Measurements from ENCODE around the gene POC1A.
"Not testable (repeated sequence)": the region's sequence is repeated elsewhere in the genome, so short reads cannot be mapped to it uniquely, and the experiment has no call there.

DNA sequence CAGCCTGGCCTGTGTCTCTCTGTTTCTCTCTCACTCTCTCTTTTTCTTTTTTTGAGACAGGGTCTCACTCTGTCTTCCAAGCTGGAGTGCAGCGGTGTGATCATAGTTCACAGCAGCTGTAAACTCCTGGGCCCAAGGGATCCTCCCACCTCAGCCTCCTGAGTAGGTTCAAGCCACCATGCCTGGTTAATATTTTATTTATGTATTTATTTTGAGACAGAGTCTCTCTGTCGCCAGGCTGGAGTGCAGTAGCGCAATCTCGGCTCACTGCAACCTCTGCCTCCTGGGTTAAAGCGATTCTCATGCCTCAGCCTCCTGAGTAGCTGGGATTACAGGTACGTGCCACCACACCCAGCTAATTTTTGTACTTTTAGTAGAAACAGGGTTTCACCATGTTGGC, 120.5 kb downstream of the POC1A start:
- not testable (repeated sequence) for TF ChIP-seq CTCF, POLR2A (IDR thresholded peaks at IDR 0.05)

Data from uterus (tissue), 2 donors.